Vagina (tissue), 2 donors: Measurements from ENCODE around the gene LCP1. TPM values are rescaled to one million over a fixed set of nuclear protein-coding genes. Genes with fewer than 3 reads are reported as not detected.

Experiments
- DNase-seq, 2 donors: peaks; one replicate each; pipeline ENCODE4 v3.0.0-alpha.2; 2017; ENCODE audit errors: extremely low spot score in 2 of 2
- H3K27ac ChIP-seq: fragments of 200-600 bp; sonication (generic); one replicate; pipeline ENCODE4 v1.5.1; 2019
- H3K27me3 ChIP-seq: fragments of 200-600 bp; sonication (generic); one replicate; pipeline ENCODE4 v1.5.1; 2019
- H3K36me3 ChIP-seq, 2 donors: fragments of 200-600 bp; sonication (generic); one replicate each; pipeline ENCODE4 v1.5.1; 2017 to 2019
- H3K4me1 ChIP-seq: fragments of 200-600 bp; sonication (generic); one replicate; pipeline ENCODE4 v1.5.1; 2019
- H3K4me3 ChIP-seq, 2 donors: fragments of 200-600 bp; sonication (generic); 1 replicate in 1 of 2; 2 replicates in 1 of 2; pipeline ENCODE4 v1.5.1; 2016 to 2019
- H3K9me3 ChIP-seq: fragments of 200-600 bp; sonication (generic); one replicate; pipeline ENCODE4 v1.5.1; 2019
- CTCF ChIP-seq, 3 experiments: fragments of 450-650 bp in 2 of 3; fragments of 200-600 bp in 1 of 3; sonication (generic) in 1 of 3; IDR thresholded peaks; one replicate each; pipeline ENCODE4 v1.5.1; 2017 to 2019; ENCODE audit warnings: antibody characterized with exemption in 3 of 3, mild to moderate bottlenecking in 2 of 3, moderate library complexity in 2 of 3
- POLR2A ChIP-seq, 2 donors: fragments of 450-650 bp; IDR thresholded peaks; one replicate each; pipeline ENCODE4 v1.6.1; 2017; ENCODE audit warnings: antibody characterized with exemption in 2 of 2, mild to moderate bottlenecking in 2 of 2, moderate library complexity in 2 of 2
- POLR2AphosphoS5 ChIP-seq, 2 donors: sonication (generic); formaldehyde crosslinking; IDR thresholded peaks; one replicate each; pipeline ENCODE4 v1.9.0; 2017; ENCODE audit warnings: antibody characterized with exemption in 2 of 2, mild to moderate bottlenecking in 2 of 2, low read depth in 1 of 2; ENCODE audit not compliant: insufficient read depth in 1 of 2
- intact Hi-C: fragments of 100-400 bp; cut with DNase I; formaldehyde crosslinking; loops from one replicate; pipeline ENCODE4 v1.15.1; 2023
- total RNA-seq: library from RNA; depleted of rRNA; stranded (reverse); fragments of >200 nt; gene quantifications from one replicate; pipeline ENCODE4 v1.2.3, GENCODE V29; 2016

LCP1 gene
- total RNA-seq, 1 donor from 2014 or later, result 30.9 TPM

GRCh38 chr13:46202188-46202795 is 20.3 kb upstream of the LCP1 start:
- Histone ChIP-seq H3K27me3 (no peaks in the 10 kb centered on the region), H3K4me1 (no peaks in the 10 kb centered on the region), H3K36me3 (no peaks in the 10 kb centered on the region), H3K9me3 (no peaks in the 10 kb centered on the region), H3K4me3 (no peak overlapping the region), H3K27ac (no peak overlapping the region)
- TF ChIP-seq POLR2AphosphoS5 (IDR thresholded peaks at IDR 0.05; ENCODE audit: insufficient read depth in 1 of 2, low read depth in 1 of 2), result no peak
- DNase-seq, result no peak
- intact Hi-C loops, result no loop called here

GRCh38 chr13:46198696-46199193 is 16.8 kb upstream of the LCP1 start:
- Histone ChIP-seq H3K36me3 (no peaks in the 10 kb centered on the region), H3K27ac (no peak overlapping the region), H3K9me3 (no peaks in the 10 kb centered on the region), H3K4me1 (no peaks in the 10 kb centered on the region), H3K4me3 (no peak overlapping the region), H3K27me3 (no peaks in the 10 kb centered on the region)
- no peak for DNase-seq
- intact Hi-C loops, result no loop called here
- no peak for TF ChIP-seq POLR2A (IDR thresholded peaks at IDR 0.05)

- Histone ChIP-seq H3K4me3 (no peak overlapping the region), H3K4me1 (no peaks in the 10 kb centered on the region), H3K9me3 (no peaks in the 10 kb centered on the region), H3K36me3 (no peaks in the 10 kb centered on the region), H3K27ac (no peak overlapping the region), H3K27me3 (no peaks in the 10 kb centered on the region)
- no peak for DNase-seq
- intact Hi-C loops, result no loop called here
- no peak for TF ChIP-seq POLR2AphosphoS5 (IDR thresholded peaks at IDR 0.05; ENCODE audit: insufficient read depth in 1 of 2, low read depth in 1 of 2)
- no peak for TF ChIP-seq POLR2A (IDR thresholded peaks at IDR 0.05)
- no peak for TF ChIP-seq CTCF (IDR thresholded peaks at IDR 0.05)
These were observed 15.5 kb upstream of the LCP1 start for GRCh38 chr13:46197299-46198048.

DNA sequence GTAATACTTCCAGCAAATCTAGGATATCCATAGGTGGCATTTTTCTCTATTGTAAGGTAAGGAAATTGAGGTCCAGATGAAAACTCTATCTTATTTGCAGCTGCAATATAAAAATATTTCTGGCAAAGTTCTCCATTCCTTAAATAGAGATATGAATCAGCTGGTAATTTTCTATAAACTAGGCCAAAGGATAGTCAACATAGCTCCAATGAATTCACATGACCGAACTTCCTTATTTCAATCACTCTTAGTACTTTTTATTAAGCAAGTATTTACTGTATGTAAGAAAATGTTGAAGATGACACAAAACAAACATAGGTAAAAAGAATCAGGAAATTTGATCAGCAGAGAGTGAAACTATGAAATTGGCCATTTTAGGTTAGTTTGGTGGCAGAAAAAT is 13.0 kb upstream of the LCP1 start:
- Histone ChIP-seq H3K9me3 (no peaks in the 10 kb centered on the region), H3K4me3 (no peak overlapping the region), H3K36me3 (no peaks in the 10 kb centered on the region), H3K27ac (no peak overlapping the region), H3K27me3 (no peaks in the 10 kb centered on the region), H3K4me1 (no peaks in the 10 kb centered on the region)
- intact Hi-C loops, result no loop called here
- DNase-seq, result no peak
- TF ChIP-seq POLR2A (IDR thresholded peaks at IDR 0.05), result no peak
- no peak for TF ChIP-seq POLR2AphosphoS5 (IDR thresholded peaks at IDR 0.05; ENCODE audit: insufficient read depth in 1 of 2, low read depth in 1 of 2)
- TF ChIP-seq CTCF (IDR thresholded peaks at IDR 0.05), result no peak

DNA sequence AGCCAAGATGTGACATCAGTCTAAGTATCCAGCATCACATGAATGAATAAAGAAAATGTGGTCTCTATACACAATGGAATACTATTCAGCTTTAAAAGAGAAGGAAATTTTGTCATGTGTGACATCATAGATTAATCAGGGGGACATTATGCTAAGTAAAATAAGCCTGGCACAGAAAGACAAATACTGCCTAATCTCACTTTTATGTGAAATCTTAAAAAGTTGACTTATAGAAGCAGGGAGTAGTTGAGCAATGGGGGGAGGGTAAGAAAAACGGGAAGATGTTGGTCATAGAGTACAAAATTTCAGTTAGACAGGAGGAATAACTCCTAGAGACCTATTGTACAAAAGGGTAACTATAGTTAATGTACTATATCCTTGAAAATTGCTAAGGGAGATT is 10.4 kb upstream of the LCP1 start:
- H3K9me3 ChIP-seq, result no peaks in the 10 kb centered on the region
- no peak for DNase-seq
- intact Hi-C loops, result no loop called here
- no peaks in the 10 kb centered on the region for H3K4me1 ChIP-seq
- H3K27me3 ChIP-seq, result no peaks in the 10 kb centered on the region
- no peak overlapping the region for H3K4me3 ChIP-seq
- no peaks in the 10 kb centered on the region for H3K36me3 ChIP-seq
- TF ChIP-seq POLR2A (IDR thresholded peaks at IDR 0.05) (no peak), CTCF (IDR thresholded peaks at IDR 0.05) (no peak), POLR2AphosphoS5 (IDR thresholded peaks at IDR 0.05; ENCODE audit: insufficient read depth in 1 of 2, low read depth in 1 of 2) (no peak)
- no peak overlapping the region for H3K27ac ChIP-seq

- TF ChIP-seq CTCF (IDR thresholded peaks at IDR 0.05) (no peak), POLR2A (IDR thresholded peaks at IDR 0.05) (no peak), POLR2AphosphoS5 (IDR thresholded peaks at IDR 0.05; ENCODE audit: insufficient read depth in 1 of 2, low read depth in 1 of 2) (no peak)
- Histone ChIP-seq H3K9me3 (no peaks in the 10 kb centered on the region), H3K4me1 (no peaks in the 10 kb centered on the region), H3K36me3 (no peaks in the 10 kb centered on the region), H3K27ac (no peak overlapping the region), H3K4me3 (no peak overlapping the region), H3K27me3 (no peaks in the 10 kb centered on the region)
- no peak for DNase-seq
- intact Hi-C loops, result no loop called here
These were observed 3.7 kb upstream of the LCP1 start for GRCh38 chr13:46185634-46186033.
